LNCaP clone FGC (cell line): ENCODE measurements around the gene CKMT2.
"Not testable (repeated sequence)": the region's sequence is repeated elsewhere in the genome, so short reads cannot be mapped to it uniquely, and the experiment has no call there.

Experiments used
- DNase-seq: peaks from one replicate; pipeline ENCODE4 v3.0.0-alpha.2; 2011; ENCODE audit warnings: low read depth
- H3K4me3 ChIP-seq: 2 replicates; pipeline ENCODE4 v1.5.1; 2011; ENCODE audit warnings: mild to moderate bottlenecking, low read depth, low read length, control low read depth
- TF ChIP-seq, protein P1 (sequence below): IDR thresholded peaks from 2 replicates; pipeline ENCODE4 v1.5.1; 2012; ENCODE audit warnings: mild to moderate bottlenecking; ENCODE audit not compliant: control insufficient read depth, insufficient read depth; ENCODE audit errors: extremely low read depth

CKMT2 gene

DNA sequence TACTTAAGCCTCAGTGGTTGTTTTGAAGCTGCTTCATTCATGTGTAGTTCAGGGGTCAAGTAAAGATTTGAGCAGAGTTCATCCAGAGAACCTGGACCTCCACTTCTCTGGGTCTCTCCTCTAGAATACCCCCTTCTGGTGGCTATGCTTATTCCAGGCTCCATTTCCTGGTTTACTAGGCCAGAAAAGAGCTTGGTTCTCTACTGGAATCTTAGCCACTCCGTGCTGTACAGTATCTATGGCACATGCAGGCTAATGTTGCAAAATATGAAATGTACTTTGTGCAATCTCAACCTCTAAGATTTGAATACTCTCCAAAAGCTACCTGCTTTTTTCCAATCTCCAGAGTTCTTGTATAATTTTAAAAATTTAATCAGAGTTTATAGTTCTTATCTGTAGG is 50.9 kb downstream of the CKMT2 start:
- no peak for DNase-seq
- H3K4me3 ChIP-seq, result no peak overlapping the region
- TF ChIP-seq, protein P1, sequence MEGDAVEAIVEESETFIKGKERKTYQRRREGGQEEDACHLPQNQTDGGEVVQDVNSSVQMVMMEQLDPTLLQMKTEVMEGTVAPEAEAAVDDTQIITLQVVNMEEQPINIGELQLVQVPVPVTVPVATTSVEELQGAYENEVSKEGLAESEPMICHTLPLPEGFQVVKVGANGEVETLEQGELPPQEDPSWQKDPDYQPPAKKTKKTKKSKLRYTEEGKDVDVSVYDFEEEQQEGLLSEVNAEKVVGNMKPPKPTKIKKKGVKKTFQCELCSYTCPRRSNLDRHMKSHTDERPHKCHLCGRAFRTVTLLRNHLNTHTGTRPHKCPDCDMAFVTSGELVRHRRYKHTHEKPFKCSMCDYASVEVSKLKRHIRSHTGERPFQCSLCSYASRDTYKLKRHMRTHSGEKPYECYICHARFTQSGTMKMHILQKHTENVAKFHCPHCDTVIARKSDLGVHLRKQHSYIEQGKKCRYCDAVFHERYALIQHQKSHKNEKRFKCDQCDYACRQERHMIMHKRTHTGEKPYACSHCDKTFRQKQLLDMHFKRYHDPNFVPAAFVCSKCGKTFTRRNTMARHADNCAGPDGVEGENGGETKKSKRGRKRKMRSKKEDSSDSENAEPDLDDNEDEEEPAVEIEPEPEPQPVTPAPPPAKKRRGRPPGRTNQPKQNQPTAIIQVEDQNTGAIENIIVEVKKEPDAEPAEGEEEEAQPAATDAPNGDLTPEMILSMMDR, result no peak

DNA sequence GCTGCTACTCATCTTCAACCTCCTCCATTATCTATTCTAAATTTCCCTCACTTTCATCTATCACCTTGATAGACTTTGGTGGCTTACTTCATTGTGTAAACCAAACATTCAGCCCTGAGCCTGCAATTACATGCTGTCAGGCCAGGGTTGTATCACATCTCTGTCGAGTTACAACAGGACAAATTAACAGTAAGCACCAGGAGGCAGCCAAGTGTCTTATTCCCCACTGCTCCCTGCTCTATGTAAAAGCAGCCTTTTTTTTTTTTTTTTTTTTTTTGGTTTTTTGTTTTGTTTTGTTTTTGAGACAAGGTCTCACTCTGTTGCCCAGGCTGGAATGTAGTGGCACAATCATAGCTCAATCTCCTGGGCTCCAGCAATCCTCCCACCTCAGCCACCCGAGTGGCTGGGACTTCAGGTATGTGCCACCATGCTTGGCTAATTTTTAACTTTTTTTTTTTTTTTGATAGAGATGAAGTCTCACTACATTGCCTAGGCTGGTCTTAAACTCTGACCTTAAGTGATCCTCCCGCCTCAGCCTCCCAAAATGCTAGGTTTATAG is 53.0 kb downstream of the CKMT2 start:
- no peak overlapping the region for H3K4me3 ChIP-seq
- TF ChIP-seq, protein P1, result no peak
- no peak for DNase-seq

DNA sequence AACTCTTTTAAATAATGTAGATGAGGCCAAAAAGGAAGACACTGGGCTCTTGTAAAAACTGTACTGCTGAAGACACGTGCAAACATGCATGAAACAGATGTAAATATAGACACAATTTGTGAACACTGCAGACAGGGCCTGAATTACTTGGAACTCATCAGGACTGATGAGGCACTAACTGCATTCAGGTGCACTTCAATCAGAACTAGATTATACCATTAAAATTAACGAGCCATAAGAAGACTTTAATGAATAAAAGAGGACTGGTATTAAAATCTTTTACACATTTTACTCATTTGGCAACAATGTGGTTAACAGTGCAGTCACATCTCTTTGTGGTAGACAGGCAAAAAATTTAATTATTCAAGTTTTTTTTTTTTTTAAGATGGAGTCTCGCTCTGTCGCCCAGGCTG is 54.9 kb downstream of the CKMT2 start:
- TF ChIP-seq, protein P1, result no peak
- no peak overlapping the region for H3K4me3 ChIP-seq
- no peak for DNase-seq

DNA sequence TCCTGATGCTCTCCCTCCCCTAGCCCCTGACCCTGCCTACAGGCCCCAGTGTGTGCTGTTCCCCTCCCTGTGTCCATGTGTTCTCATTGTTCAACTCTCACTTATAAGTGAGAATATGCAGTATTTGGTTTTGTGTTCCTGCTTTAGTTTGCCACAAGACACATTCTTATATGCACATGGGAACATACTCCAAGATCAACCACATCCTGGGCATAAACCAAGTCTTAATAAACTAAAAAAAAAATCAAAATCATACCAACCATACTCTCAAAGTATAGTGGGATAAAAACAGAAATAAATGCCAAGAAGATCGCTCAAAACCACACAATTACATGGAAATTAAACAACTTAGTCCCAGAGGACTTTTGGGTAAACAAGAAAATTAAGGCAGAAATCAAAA is 57.0 kb downstream of the CKMT2 start:
- TF ChIP-seq, protein P1, result no peak
- no peak overlapping the region for H3K4me3 ChIP-seq
- DNase-seq, result no peak

DNA sequence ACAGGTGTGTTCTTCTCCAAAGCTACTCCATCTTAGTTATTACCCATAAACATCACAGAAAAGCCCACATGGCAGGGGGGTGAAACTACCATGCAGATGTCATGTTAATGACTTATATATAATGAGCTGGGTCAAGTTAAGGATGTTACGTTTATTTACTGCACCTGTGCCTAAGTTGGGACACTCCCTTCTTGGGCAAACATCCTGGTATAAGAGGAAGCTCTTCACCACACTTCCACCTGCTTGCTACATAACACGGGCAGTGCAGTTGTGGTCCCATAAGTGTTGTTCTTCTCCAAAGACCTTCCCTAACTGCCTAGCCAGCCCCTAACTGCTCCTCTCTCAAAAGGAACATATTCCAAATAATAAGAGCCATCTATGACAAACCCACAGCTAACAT is 59.0 kb downstream of the CKMT2 start:
- TF ChIP-seq, protein P1, result no peak
- no peak overlapping the region for H3K4me3 ChIP-seq
- DNase-seq, result no peak

DNA sequence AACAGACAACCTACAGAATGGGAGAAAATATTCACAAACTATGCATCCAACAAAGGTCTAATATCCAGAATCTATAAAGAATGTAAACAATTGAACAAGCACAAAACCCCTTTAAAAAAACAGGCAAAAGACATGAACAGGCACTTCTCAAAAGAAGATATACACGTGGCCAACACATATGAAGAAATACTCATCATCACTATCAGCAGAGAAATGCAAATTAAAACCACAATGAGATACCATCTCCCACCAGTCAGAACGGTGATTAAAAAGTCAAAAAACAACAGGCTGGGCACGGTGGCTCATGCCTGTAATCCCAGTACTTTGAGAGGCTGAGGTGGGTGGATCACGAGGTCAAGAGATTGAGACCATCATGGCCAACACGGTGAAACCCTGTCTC is 60.9 kb downstream of the CKMT2 start:
- not testable (repeated sequence) for H3K4me3 ChIP-seq, DNase-seq

DNA sequence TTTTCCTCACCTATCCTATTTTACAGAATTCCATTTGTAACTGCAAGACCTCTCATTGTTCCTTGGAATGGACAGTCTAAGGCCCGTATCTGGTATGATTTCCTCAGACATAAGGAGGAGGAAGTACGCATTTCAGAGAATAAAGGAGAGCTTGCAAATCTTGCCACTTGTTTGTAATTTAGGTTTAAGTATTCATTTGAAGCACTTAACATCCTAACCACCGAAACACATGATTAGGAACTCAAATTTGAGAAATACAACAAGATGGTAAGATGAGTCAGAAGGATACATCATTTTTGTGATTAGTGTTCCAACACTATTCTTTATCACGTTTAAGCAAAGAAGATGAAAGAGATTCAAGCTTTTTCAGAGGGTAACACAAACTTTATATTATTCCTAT is 64.4 kb downstream of the CKMT2 start:
- DNase-seq, result no peak
- H3K4me3 ChIP-seq, result no peak overlapping the region
- TF ChIP-seq, protein P1, result no peak

DNA sequence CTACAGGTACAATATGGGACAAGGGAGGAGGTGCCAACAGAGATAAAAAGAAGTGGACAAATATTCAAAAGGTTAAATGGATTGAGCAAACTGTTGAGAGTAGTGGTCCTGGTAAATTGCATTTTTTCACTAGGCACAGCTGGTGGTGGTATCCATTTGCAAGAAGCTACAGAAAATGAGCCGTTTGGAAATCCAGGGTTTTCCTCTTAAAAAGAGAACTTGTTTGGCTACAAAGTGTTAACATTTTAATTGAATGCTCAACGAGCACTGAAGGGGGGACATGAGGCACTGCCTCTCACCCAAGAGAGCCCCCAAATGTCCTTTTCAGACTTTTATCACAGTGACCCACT is 67.8 kb downstream of the CKMT2 start:
- DNase-seq, result no peak
- TF ChIP-seq, protein P1, result no peak
- peak overlapping the region; percentile 91 for H3K4me3 ChIP-seq
